ENCODE measurements around the gene INO80C.

INO80C gene

GRCh38 chr18:35514283-35514682, 16.5 kb upstream of the INO80C start:
- no peak for DNase-seq

DNA sequence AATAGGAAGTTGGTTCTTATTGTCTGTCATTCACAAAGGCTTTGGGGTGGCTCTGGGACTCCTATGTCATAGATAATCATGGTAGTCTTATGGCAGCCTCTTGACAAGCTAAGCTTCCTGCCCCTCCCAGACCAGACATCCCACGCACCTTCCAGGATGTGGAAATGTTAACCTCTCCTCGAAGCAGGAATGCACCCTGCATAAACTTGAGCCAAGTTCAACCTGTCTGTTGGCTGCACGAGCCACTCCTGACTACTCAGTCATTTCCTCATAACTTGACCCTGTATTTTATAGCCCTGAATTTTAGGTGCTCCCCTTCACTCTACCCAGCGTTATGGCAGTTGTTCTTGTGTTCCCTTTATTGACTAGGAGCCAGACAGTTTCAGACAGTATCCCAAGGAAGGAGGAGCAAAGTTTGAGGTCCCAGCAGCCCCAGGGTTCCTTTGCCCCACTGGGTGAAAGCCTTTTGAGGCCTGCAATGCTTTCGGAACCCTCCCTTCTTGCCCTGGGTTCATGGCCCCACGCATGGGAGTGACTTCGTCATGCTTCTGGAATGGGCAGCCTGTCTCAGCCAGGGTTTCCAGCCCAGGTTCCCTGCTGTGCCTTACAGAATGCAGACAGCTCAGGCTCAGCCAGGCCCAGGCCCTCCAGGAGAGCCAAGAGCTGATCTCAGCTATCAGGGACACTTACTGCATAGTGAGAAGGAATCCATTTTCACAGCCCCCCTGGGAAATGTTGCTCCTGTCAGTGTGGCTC, 15.6 kb upstream of the INO80C start:
- no peak for DNase-seq

GRCh38 chr18:35512761-35513160, 15.0 kb upstream of the INO80C start:
- DNase-seq, result no peak

DNA sequence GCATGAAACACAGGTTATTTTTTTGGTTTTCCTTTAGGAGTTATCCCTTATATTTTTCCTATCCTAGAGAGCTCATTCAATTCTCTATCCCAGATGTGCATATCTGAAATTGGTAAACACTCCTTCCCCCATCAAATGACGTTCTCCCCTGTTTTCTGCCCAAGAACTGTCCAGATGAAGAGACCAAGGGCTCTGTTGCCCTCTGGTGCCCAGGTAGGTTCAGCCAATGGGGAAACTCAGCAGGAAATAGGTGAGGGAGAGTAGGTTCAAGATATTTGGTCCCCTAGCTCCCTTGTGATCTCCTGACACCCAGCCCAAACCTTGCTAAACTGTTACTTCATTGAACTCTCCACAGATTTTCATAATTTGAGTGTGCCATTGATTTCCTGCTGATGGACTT, 14.1 kb upstream of the INO80C start:
- DNase-seq, result no peak

DNA sequence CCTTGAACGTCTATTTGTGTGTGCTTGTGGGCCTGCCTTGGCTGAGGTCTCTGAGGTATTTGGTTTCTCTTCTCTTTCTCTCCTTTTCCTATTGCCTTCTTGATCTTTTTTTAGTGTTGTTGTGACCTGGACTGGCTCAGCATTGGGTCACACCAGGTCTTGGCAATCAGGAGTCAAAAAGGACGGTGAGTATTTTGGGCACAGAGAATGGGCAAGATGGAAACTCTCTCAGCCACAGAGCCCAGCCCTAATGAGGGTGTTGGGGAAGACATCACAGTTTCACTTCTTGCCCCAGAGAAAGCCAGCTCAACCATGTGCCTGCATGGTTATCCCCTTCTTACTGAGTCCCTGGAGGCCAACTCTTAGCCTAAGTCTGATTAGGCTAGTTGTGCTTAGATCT, 13.7 kb upstream of the INO80C start:
- DNase-seq, result no peak

DNA sequence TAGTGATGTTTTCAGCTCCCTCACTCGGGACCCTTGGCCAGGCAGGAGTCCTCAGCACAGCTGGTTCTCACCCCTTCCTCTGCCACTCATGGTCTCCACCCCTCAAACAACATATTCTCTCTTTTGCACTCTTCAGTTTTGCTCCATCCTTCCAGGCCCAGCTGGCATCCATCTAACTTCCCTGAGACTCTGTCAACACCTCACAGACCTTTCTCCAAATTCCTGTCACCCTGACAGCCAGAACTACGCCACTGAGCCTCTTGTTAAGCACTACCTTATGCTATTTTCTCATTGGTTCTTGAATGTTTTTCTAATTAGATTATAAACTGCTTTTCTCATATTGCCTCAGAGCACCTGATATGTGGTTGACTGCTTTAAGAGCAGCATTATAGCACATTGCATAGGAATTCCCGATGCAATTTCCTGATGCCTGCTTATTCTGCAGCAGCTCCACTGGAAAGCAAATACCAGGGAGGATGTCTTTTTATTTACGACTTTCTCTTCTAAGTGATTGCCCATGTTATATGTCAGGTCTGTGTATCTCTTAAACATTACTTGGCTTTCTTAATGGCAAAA, 12.4 kb upstream of the INO80C start:
- DNase-seq, result no peak

GRCh38 chr18:35508746-35509338, 11.1 kb upstream of the INO80C start:
- no peak for DNase-seq

GRCh38 chr18:35508030-35508429, 10.3 kb upstream of the INO80C start:
- no peak for DNase-seq

GRCh38 chr18:35507623-35508022, 9.9 kb upstream of the INO80C start:
- no peak for DNase-seq

DNA sequence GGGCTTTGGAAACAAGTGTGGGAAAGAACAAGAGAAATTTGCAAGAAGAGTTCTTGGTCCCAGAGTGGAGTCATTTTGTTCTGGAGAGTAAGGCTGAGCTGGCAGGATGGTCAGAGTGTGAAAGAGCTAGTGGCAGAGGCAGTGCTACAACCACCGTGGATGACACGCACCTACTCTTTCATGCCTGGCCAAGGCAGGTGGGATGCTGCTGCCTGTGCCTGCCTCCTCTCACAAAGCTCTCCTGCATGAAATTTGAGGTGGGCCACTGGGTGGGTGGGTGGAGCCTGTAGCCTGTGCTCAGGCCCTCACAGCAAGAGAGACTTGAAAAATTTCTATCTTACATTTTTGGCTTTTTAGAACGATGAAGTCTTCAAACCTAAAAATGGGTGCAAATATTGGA, 9.4 kb upstream of the INO80C start:
- DNase-seq, result no peak

DNA sequence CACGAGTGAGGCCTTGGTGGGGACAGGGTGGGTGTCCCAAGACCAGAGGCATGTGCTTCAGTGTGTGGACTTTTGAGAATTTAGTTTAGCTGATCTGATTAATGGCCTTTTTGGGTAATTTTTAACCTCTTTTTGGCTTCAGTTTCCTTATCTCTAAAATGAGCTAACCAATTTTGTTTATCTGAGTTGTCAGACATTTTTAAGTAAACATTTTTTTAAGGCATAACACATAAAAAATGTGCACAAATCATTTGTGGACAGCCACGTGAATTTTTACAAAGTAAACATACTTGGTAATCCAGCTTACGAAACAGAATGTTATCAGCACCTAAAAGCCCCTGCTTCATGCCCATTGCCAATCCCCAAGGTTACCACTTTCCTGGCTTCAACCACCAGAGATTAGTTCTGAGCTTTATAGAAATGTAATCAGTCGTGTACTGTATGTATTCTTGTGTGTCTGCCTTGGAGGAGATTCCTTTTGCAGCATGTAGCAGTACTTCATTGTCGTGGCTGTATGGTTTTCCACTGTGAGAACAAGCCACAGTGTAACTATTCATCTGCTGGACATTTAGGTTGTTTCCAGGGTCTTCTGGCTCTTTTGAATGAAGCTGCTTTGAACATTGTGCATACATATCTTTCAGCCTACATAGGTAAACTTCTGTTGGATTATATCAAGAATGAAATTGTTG, 8.4 kb upstream of the INO80C start:
- no peak for DNase-seq

GRCh38 chr18:35504996-35505395, 7.2 kb upstream of the INO80C start:
- no peak for DNase-seq

GRCh38 chr18:35502052-35502451, 4.3 kb upstream of the INO80C start:
- no peak for DNase-seq

DNA sequence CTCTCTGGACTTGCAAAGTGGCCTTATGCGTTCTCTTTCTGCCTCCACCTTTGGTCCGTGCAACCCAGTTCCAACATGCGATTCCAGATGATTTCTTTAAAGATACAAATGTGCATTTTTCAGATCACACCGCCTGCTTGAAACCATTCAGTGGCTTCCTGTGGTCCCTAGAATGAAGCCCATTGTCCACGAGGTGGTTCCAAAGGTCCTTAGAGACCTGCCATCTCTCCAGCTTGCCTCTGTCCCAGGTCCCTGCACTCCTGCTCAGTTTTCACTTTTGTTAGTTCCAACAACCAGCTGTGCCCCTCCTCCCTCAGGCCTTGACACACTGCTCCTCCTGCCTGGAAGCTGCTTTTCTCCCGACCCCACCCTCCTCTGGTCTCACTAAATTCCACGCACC, 3.6 kb upstream of the INO80C start:
- no peak for DNase-seq

GRCh38 chr18:35500113-35500512, 2.4 kb upstream of the INO80C start:
- DNase-seq, result no peak

DNA sequence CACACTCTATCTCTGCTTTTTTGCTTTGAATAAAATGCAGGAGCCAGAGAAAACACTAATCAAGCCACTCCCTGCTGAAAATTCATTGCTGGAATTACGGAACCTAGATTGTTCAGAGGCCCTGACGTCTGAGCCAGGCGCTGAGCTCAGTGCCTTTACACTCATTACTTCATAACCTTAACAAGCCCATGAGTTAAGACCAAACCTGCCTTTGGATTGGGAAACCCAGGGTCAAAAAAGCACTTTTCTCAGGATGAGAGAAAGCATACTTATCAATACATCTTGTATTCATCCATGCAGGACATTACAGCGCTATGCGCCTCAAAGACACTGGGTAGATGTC, 762 bp downstream of the INO80C start:
- no peak for DNase-seq

DNA sequence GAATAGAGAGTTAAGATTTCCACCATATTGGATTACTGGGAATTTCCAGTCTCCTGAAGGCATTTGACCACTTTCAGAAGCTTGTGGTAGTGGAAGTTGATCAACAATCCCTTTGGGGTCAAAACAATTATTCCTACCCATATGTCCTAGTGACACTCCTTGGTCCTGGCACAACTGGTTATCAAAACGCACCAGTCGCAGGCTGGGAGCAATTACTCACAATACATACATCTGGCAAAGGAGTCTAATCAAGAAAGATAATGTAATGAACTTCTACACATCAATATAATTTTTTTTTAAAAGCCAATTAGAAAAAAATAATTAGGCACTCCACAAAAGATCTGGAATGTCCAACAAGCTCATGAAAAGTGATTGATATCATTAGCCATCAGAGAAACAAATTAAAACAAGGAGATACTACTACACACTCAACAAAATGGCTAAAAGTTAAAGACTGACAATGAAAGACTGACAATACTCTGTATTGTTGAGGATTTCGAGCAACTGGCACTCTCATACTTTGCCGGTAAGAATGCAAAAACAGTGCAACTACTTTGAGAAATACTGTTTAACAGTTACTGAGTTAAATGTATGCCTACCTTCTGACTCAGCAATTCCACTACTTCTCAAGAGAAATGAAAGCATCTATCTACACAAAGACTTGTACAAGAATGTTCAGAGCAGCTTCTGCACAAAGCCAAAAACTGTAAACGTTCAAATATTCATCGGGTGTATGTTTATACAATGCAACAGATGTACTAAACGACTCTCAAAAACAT, 2.0 kb downstream of the INO80C start:
- DNase-seq, result no peak

DNA sequence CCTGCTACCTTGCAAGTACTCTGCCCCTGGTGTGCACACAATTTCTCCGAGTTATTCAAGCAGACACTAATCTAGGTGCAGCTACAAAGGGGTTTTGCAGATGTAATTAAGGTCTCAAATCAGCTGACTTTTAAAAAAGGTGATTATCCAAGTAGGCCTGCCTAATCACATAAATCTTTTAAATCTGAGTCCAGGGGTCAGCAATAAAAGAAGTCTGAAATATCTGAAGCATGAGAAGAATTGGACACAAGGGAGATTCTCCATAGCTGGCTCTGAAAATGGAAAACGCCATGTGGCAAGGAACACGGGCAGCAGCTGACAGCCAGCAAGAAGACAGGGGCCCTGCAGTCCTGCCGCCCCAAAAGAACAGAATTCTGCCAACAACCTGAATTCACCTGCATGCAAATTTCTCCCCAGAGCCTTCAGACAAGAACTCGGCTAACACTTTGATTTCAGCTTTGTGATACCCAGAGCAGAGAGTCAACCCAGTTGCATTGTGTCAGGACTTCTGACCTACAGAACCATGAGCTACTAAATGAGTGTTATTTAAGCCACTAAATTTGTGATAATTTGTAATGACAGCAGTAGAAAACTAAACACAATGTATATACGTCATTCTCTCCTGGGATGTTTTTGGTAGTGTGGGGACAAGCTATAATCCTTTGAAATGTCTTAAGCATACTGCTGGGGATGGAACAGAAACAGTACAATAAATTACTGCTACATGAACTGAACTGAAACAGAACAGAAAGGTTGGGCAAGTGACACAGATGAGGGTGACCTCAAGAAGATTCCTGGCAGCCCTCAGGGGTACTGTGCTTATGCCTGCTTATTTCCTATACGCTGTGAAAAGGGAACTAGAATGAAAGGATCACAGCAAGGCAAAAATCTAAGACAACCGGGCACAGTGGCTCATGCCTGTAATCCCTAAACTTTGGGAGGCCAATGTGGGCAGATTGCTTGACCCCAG, 3.2 kb downstream of the INO80C start:
- no peak for DNase-seq

DNA sequence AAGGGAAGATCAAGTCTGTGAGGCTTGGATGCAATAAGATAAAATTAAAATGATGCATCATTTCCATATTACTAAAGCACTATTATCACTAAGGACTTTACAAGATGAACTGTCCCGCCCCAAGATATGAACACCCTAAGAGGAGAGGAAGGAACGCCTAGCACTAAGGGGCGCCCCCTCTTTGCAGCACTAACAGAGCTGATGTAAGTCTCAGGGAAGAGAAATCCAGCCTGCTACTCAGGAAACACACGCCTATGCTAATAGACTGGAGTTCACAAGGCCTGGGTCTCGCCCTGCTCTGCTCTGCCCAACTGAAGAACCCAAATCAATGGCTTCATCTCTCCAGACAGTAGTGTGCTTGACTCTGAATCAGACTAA, 6.1 kb downstream of the INO80C start:
- no peak for DNase-seq

GRCh38 chr18:35490894-35491699, 6.7 kb downstream of the INO80C start:
- DNase-seq, result no peak

Data from right kidney (tissue), 1 donor.